HUDEP-2 (cell line): ENCODE data around the gene RALGPS1.

Experiments
- DNase-seq, 76 experiments: peaks; one replicate each; lab custom pipeline; 2025; ENCODE audit not compliant: unreplicated experiment in 76 of 76; lab: John Stamatoyannopoulos, UW

RALGPS1 gene

DNA sequence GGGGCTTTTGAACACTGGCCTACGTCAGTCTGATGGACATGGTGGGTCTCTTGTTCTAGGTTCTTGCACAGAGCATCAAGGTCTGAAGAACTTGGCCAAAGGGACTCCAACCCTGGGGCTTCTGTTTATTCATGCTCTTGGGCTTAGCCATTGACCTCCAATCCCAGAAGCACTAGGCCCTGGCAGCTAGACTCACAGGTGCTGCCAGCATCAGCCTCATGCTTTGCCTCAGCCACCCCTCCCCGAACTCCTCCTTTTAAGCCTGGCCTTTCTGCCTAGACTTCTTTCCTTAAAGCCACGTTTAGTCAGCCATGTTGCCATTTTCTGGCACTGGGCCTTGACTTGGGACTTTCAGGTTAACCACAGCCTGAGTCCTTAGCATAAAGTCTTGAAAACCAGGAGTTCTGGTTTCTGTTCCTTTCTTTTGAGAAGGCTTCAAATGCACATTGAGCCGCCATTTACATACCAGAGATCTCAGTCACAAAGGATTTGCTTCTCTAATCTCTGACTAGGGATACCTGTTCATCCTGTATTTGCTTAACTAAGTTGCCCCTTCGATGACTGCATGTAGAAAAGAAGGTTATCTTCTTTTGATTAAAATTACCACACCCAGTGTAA is 153.1 kb downstream of the RALGPS1 start:
- no peak for DNase-seq

DNA sequence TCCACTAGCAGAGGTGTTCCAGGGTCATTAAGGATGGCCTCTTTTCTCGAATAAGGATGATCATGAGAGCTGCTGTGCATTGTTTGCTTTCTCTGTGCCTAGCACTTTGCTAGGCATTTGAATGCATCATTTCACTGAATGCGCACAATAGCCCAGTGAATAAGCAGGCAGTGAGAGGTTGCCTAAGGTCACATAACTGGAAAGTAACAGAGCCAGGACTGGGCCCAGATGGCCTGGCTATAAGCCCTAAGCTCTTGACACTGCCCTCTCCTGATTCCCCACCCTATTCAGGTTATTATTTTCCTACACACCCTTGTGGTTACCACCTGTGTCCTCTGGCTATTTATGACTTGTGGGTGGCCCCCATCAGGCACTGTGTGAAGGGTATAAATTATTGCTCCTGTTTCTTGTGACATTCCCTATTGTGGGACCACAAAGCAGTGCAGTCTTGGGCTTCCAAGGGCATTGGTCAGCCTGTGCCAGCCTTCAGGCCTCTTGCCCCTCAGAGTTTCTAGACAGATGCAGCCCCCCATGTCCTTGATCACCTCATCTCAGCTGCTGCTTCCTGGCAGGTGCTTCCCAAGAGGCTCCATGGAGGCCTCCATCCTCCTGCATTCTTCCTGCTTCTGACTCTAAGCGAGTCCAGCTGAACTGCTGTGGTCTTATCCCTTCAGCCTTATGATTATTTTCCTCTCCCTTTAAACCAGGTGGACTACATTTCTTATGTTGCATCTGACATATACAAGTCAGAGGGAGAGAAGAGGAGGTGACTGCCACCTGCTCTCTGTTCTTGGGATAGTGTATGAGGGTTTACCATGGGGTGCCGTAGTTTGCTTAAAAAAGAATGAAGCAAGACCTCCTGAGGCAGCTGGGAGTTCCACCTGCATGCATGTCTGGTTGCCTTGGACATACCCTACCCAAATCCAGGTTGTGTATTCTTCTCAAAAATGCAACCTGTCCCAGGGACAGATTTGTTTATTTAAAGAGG is 160.3 kb downstream of the RALGPS1 start:
- no peak for DNase-seq

DNA sequence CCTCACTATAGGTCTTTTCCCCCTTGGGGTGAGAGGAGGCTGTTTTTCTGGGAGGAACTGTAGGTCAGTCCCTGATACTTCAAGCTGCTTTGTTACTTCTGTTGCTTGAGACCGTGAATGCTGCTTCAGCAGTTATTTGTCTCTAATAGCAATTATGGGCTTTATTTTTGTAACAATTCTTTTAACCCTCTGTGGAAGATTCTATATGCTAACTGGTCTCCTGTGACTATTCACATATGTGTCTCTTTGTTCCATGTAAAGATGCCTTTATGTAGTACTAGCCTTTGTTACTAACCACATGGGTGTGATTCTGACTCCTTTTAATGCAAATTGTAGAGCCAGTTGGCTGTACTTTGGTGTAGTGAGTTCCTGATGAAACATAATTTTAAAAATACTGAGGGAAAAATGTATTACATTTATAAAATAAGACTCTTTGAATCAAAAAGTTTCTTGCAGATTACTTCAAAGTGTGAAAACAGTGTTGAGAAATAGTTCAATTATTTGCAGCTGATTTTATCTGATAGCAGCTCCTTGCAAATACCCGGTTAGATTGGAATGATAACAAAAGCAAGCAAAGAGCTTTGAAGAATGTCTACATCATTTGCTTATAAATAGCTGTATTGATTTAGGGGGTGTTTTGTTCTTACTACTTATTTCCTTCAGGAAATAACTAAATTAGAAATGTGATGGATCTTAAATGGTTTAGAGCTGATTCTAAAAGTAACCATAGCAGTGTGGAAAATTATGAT is 161.2 kb downstream of the RALGPS1 start:
- no peak for DNase-seq

DNA sequence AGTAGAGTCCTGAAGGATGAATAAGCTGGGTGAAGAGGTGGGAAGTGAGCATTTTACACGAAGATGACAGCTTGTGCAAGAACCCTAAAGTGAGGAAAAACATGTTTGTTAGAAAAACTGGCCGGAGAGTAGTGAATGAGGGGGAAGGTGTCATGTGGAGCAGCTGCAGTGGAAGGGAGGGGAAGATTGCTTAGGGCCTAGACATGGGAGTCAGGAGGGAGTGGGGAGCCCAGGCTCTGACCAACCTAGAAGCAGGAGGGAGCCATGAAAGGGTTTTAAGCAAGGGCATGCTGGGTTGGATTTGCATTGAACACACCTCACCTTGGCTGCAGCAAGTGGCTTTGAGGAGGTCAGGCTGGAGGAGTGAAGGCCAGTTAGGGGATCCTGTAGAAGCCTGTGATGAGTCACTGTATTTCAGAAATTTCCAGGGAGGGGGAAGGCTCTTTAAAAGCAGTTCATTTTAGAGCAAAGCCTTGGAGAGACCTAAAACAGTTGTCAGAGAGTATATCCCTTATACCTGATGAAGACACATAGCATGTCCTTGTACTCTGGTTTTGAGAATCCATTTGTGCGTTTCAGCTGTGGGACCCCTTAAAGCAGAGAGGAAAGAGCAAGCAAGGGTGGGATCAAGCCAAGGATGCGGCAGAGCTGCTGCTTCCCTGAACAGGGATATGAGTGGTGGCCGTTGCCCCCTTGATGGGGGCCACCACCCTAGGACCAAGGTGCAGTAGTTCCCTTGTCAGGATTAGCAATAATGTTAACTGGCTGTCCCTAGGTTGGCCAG is 162.5 kb downstream of the RALGPS1 start:
- DNase-seq = no peak

DNA sequence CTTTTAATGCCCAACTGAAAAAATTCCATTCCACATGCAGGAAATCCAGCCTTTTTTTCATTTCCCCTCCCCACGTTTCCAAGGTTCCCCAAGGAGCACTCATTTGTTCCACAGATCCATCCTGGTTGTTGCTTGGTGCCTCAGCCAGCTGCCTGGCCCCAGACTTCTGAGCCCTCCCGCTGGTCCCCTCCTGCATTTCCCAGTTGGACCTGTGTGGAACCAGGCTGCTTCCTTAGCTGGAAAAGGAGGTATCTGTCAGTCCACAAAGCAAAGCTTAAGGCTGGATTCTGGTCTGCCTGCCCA is 163.0 kb downstream of the RALGPS1 start:
- DNase-seq = no peak

DNA sequence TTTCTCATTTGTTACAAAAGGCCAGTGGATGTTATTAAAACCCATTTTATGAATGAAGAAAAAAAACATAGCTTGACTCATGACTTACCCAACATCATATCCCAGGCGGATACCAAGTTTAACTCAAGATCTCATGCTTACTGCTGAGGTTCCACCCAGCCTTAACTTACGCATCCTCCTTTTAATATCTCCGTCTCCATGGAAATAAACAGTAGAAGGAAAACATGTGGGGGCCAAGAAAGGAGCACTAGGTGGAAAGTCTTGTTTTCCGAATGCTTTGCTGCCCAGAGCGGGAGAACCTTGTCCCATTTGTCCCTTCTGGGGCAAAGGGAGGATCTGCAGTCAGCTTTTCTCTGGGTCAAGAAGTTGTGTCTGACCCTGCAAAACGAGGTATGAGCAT is 163.8 kb downstream of the RALGPS1 start:
- DNase-seq = no peak

DNA sequence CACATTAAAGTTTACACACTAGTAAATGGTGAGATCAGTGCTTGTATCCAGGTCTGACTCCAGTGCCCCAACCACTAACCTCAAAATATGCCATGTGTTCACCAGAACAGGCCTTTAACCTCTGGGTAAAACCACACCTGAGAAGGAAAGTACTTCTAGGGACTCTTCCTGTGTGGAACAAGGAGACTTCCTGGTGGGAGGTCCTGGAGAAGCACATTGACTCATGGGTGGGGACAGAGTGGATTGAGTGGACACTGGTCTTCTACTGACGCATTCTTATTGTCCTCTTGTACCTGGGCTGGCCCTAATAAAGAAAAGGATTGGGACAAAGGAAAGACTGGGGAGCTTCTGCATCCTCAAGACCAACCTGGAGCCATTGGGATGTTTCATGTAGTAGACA is 164.4 kb downstream of the RALGPS1 start:
- DNase-seq = no peak

DNA sequence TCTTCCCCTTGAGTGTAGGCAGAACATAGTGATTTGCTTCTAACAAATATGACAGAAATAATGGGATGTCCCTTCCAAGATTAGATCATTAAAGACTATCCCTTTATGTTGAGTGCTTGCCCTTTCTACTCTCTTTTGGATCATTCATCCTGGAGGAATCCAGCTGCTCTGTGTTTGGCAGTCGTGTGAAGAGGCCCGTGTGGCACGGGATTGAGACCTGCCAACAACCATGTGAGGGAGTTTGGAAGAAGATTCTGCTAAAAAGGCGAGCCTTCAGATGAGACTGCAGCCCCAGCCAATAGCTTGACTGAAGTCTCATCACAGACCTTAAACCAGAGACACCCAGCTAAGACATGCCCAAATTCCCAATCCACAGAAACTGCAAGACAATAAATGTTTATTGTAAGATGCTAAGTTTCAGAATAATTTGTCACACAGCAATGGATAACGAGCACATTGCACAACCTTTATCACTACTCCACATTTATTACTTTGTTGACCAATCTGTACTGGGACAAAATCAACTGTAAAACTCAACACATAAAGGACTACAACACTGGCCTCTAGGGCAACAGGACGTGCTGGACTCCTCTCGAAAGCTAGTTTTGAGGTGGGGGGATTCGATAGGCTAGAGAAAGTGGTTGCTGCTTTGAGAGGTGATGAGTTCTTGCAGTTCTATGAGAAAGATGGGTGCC is 165.0 kb downstream of the RALGPS1 start:
- DNase-seq = no peak

DNA sequence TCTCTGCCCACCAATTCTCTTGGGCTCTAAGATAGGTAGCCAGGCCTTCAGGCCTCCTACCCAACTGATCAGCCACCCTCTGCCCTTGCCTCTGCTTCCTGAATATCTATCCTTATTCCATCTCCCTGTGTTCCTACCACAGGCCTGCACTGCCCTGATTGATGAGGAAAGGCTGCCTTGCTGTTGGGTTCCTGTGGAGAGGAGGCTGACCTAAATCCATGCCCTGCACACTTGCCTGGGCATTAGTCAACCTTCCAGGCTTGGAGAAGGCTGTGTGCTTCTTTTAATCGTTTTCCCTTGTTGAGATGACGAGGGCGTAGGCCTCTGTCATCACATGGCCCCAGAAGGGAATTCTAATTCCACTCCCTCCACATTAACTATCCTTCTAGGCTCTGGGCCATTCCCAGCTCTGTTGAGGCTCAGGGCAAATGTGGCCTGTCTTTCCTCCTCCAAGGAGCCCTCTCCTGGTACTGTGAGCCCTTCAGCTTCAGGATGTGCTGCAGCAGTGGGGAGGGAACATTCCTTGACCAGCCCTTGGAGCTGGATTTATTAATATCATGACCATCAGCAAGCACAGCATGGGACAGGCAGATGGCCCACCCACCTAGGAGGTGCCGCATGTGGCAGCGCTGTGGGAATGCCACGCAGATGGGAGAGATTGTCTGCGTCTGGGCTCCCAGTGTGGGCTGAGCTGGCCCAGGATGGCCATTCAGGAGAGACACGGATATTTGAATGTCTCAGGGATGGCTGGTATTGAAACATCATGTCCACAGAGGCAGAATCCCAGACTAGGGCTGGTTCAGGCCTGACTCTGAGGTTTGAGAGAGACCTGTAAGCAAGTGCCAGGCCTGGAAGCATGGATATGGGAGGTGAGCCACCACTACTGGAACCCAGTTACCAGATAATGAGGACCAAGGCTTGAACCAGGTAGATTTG is 166.9 kb downstream of the RALGPS1 start:
- no peak for DNase-seq

DNA sequence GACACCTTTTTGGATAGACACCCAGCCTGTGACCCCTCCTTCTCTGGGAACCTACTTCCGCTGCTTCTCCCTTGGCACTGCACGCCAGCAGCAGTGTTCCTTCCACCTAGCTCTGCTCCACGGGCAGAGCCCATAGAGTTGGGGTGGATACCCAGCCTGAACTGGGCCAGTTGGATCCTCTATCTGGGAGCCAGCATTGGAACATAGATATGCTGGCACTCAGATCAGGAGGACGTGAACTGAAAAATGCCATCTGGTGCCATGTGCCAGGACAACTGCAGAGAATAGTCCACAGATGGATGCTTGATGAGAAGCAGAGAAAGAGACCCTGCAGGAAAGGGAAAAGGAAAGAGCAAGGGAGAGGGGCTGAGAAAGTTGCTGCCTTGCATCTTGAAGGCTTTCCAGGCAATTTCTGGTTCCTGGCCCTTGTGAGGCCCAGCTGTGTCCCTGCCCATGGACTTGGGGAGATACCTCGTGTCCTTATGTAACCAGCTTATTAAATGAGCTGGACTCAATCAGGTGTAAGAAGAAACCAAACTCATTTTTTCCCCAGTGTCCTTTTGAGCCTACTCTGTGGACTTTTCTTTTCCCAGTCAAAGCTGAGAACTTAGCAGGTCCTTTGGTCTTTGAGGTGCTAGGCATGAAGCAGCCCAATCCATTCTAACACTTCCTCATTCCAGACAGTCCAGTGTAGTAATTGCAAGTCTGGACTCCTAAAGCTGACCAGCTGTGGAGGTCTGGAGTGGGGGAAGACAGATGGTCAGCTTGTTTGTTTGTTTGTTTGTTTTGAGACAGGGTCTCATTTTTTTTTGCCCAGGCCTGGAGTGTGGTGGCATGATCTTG is 168.8 kb downstream of the RALGPS1 start:
- no peak for DNase-seq

DNA sequence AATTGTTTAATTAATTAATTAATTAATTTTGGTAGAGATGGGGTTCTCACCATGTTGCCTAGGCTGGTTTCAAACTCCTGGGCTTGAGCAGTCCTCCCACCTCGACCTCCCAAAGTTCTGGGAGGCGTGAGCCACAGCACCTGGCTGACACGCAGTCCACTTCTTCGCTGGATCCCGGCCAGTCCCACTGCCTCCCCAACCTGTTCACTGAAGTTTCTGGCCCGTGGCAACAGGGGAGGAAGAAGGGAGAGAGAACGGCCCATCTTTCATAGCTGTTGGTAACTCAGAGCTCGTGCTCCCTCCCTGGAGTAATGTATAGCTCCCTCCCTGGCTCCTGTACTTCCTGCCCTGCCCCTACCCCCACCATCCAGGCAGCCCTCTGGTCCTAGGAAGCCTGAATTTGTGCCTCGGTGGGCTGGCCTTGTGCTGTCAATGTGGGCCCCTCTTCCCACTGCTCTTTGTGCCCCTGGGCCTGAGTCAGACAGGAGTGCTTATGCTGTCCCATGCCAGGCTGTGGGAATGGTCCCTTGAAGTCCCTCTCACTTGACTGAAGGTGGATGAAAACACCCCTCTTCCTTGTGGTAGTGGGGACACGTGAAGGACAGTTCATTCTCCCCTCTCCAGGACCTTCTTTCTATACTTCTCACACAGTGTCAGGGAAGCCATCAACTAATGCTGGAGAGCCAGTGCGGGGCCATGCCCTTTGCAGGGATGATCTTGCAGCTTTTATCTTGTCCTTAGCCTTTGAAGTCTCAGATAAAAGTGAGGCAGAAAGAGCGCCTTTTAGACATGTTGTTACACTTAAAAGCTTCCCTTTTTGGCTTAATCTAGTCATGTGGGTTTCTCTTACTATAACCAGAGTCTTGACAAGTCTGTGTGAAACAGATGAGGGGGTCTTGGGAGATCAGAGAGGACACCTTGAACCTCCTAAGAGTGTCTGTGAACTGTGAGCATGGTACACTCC is 169.8 kb downstream of the RALGPS1 start:
- DNase-seq = no peak

DNA sequence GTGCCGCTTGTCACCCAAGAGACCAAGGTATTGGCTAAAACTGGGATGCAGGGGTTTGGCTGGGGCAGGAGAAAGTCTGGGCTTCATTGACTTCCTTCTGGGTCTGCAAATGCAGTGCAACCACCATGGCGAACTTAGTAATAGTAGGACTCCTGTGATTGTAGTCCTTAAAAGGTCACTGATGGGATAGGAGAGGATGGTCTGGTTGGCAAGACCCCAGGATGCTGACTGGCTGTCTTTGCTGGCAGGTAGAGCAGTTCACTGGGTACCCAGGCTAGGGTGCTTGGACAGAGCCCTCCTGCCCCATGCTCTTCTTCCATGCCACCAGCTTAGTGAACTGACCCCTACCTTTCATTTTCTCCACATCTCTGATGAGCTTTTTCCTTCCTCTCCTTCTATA is 170.6 kb downstream of the RALGPS1 start:
- DNase-seq = no peak

DNA sequence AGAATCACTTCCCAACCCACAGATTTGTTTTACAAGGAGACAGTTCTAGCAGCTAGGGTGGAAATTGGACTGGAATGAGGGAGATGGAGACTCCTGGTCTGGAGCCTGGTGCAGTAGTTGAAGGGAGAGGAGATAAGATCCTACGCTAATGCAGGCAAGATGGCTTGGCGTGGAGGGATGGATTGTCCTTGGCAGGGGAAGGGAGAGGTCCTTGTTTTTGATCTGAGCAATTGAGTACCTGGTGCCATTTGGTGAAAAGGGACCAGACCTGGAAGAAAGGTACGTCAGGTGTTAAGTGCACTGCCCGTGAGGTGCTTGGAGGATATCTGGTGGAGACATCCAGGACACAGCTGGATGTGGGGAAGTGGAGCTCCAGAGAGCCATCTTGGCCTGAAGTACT is 172.2 kb downstream of the RALGPS1 start:
- DNase-seq = no peak

DNA sequence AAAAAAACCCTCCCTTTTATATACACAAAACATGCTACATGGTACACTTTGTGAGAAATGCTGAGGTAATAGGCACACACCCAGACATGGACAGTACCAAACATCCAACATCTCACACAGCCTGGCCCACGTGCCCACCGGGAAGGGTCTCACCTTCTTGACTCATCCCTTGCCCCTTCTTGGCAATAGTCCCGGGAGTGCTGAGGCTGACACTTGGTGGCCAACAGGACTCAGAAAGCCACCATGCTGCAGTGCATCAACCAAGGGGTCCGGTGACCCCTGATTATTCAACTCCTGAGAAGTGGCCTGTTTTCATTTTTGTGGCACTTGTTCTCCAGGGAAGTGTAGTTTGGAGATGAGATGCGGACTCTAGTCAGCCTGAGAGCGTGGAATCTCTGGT is 172.8 kb downstream of the RALGPS1 start:
- no peak for DNase-seq

DNA sequence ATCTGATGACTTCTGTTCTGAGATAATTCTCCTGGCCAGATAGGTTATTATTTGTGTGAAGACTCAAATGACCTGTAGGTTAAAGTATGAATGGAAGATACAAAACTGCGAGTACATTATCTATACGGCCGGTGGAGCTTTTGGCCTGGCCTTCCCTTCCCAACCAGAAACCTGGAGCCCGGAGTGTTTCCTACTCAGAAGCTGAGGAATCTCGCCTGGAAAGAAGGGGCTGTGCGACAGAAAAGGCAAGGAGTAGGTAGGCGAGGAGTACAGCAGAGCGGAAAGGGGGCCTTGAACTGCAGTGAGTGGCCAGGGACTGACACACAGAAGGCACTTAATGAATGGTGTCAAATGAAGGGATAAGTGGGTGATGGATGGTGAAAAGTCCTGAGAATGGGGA is 173.3 kb downstream of the RALGPS1 start:
- no peak for DNase-seq

DNA sequence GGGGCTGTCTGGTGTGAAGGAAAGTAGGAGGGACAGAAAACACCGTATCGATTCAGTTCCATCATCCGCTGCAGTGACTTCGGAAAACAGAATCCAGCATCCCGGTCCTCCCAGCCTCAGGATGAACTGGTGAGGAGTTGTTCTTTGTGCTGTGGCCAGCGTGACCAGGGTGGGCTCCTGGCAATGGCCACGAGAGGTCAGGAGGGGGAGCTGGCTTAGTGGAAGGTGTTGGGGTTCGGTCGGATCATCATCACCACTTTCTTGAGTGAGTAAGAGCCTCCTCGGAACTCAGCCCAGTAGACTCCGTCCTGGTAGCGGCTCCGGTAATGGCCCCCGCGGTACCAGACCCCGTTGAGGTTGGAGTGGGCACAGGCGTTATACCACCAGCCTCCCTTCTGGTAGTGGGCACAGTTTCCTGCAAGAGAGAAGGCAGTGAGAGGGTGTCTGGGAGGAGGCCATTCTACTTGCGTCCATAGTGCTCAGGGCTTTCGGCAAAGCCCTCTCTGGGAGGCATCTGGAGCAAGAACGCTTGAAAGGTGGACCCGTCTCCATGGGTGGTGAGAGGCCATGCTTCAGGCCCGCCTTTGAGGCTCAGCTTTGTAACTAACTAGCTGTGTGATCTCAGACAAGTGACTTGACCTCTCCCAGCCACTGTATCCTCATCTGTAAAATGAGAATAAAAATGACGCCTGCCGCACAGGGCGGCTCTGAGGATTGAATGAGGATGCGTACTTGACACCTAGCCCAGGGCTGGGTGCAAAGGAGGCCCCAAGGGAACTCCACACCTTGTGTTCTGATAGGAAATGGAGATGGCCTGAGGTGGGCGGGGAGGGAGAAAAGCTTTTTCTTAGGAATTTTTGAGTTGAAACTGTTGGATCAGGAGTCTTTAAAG is 174.4 kb downstream of the RALGPS1 start:
- no peak for DNase-seq
